ENCODE data around the gene FRAT1. TPM values are rescaled to one million over a fixed set of nuclear protein-coding genes. Genes with fewer than 3 reads are reported as not detected.

FRAT1 gene
- total and polyA plus RNA-seq, 10 of the 15 experiments (the other 5 are each of a cell fraction or from before 2014, with no cell fraction given): 0.07 to 0.73 (median 0.26) TPM

DNA sequence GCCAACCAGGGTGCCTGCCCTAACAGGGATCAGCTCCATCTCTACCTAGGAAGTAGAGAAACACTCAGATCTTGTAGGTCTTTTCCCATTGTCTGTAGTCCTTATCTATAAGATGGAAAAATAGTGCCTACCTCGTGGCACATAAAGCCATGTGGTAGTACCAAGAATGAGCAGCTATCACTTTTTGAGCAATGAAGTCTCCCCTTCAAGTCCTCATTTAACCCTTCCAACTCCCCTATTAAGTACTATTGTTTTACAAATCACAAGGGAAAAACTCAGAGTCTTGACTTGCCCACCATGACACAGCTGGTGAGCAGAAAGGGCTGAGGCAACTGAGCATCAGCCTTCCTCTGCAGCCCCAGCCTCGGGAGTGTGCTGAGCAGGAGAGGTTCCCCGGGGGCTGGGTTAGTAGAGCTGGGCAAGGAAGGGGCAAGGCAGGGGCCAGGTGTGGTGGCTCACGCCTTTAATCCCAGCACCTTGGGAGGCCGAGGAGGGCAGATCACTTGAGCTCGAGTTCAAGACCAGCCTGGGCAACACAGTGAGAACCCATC lies 12.2 kb downstream of the FRAT1 start:
- ChIA-PET RAD21 (ENCODE audit: unreplicated experiment) (interaction anchor here (1.0 kb wide), 1 partner anchor 53 kb away, joined by 4 read pairs; no protein-coding TSS in a partner anchor), CTCF (interaction anchor here (0.7 to 4.0 kb wide), 6 partner anchors 11 to 258 kb away, joined by 3 to 29 read pairs (median 4); no protein-coding TSS in a partner anchor), POLR2A (interaction anchor here (1.1 kb wide), 1 partner anchor 10 kb away, joined by 4 read pairs; no protein-coding TSS in a partner anchor), SMC1A (ENCODE audit: uncharacterized antibody, unreplicated experiment) (interaction anchor here (0.6 to 3.4 kb wide), 3 partner anchors 43 to 1678 kb away, joined by 3 to 17 read pairs (median 3); no protein-coding TSS in a partner anchor)
- H3K36me3 ChIP-seq (ENCODE audit: control insufficient read depth in 2 of 2, insufficient read depth in 2 of 2, low read length in 1 of 2): no peaks in the 10 kb centered on the region
- H3K4me3 ChIP-seq: no peak overlapping the region
- 57% methylated on average over 6 of the region's 6 CpGs for WGBS (ENCODE audit: insufficient coverage, insufficient replicate concordance, low lambda C conversion rate, missing lambda C conversion rate)
- H3K27ac ChIP-seq (ENCODE audit: control insufficient read depth, insufficient read depth): no peak overlapping the region
- peaks cover 0 to 2% of the 10 kb centered on the region in 2 experiments; a peak in 1 of 4 replicates for H3K27me3 ChIP-seq (replicated peaks in 1 of 2; ENCODE audit: control insufficient read depth in 2 of 2, insufficient read depth in 2 of 2, low read length in 1 of 2)
- in situ Hi-C loops (cut with MboI): no loop called here
- FAIRE-seq: no peak
- no peak overlapping the region for H2AFZ ChIP-seq (ENCODE audit: control insufficient read depth, low read depth, low read length)
- no peaks in the 10 kb centered on the region; the same call in 1 of the 2 replicates for H4K20me1 ChIP-seq (ENCODE audit: control insufficient read depth, insufficient read depth)
- intact Hi-C loops (cut with micrococcal nuclease; ENCODE audit: unreplicated experiment): loop anchor here (5.0 kb wide), 1 partner anchor 39 kb away; the partner anchor contains the start of gene ARHGAP19
- H3K9ac ChIP-seq (ENCODE audit: control insufficient read depth, insufficient read depth, low read length): no peak overlapping the region
- no peak for ATAC-seq
- no peaks in the 10 kb centered on the region for H3K79me2 ChIP-seq (ENCODE audit: control insufficient read depth, insufficient read depth, low read length)
- TF ChIP-seq CBX5 (IDR thresholded peaks at IDR 0.05; ENCODE audit: low read depth) (no peak), MYB (IDR thresholded peaks at IDR 0.05; ENCODE audit: borderline replicate concordance, low read depth, low read length) (no peak), PKNOX1 (IDR thresholded peaks at IDR 0.05) (no peak), RFX5 (IDR thresholded peaks at IDR 0.05; ENCODE audit: low read depth, low read length) (no peak), SKIL (IDR thresholded peaks at IDR 0.05; ENCODE audit: low read depth, poor library complexity, severe bottlenecking) (no peak), JUNB (IDR thresholded peaks at IDR 0.05) (no peak), MEF2A (IDR thresholded peaks at IDR 0.05; ENCODE audit: insufficient read depth, low read depth, low read length) (no peak), TCF12 (IDR thresholded peaks at IDR 0.05; ENCODE audit: low read depth, low read length) (no peak), ETV6 (conservative IDR thresholded peaks at IDR 0.05 in 1 of 2, IDR thresholded peaks at IDR 0.05 in 1 of 2; ENCODE audit: borderline replicate concordance in 1 of 2, low read depth in 1 of 2) (no peak), ZNF24 (IDR thresholded peaks at IDR 0.05) (no peak), MTA2 (IDR thresholded peaks at IDR 0.05; ENCODE audit: low read depth) (no peak), IRF5 (IDR thresholded peaks at IDR 0.05; ENCODE audit: borderline replicate concordance) (no peak), CREM (IDR thresholded peaks at IDR 0.05; ENCODE audit: low read depth) (no peak), CHD1 (IDR thresholded peaks at IDR 0.05; ENCODE audit: low read depth, low read length) (no peak), ZNF622 (IDR thresholded peaks at IDR 0.05) (no peak), ZNF207 (IDR thresholded peaks at IDR 0.05; ENCODE audit: borderline replicate concordance) (no peak), NFYB (IDR thresholded peaks at IDR 0.05; ENCODE audit: insufficient read depth, low read depth, low read length) (no peak)
- TF ChIP-seq, protein P1, sequence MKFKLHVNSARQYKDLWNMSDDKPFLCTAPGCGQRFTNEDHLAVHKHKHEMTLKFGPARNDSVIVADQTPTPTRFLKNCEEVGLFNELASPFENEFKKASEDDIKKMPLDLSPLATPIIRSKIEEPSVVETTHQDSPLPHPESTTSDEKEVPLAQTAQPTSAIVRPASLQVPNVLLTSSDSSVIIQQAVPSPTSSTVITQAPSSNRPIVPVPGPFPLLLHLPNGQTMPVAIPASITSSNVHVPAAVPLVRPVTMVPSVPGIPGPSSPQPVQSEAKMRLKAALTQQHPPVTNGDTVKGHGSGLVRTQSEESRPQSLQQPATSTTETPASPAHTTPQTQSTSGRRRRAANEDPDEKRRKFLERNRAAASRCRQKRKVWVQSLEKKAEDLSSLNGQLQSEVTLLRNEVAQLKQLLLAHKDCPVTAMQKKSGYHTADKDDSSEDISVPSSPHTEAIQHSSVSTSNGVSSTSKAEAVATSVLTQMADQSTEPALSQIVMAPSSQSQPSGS (IDR thresholded peaks at IDR 0.05; ENCODE audit: low read length): no peak
- DNase-seq (ENCODE audit: low read depth, low spot score): no peak
- H3K9me3 ChIP-seq (replicated peaks; ENCODE audit: control insufficient read depth, insufficient read depth, low read length): no peaks in the 10 kb centered on the region
- H3K4me2 ChIP-seq (ENCODE audit: control insufficient read depth, insufficient read depth): no peak overlapping the region
- H3K4me1 ChIP-seq (ENCODE audit: control insufficient read depth, insufficient read depth, low read length): peaks cover 12% of the 10 kb centered on the region
- BruUV-seq (replicated peaks): no TSS peak
